Neural cell (in vitro differentiated cells): ENCODE data around the gene CDK6. TPM values are rescaled to one million over a fixed set of nuclear protein-coding genes. Genes with fewer than 3 reads are reported as not detected.

ENCODE experiments used
- H2AFZ ChIP-seq: fragments of 200-600, 300-800 bp; sonication (generic), shearing (Covaris generic); 2 replicates; pipeline ENCODE4 v1.6.0; 2014; ENCODE audit warnings: low read depth, mild to moderate bottlenecking, antibody characterized with exemption, low read length, moderate library complexity
- H3F3A ChIP-seq: fragments of 200-600 bp; shearing (Covaris generic); 2 replicates; pipeline ENCODE4 v1.6.1; 2016; ENCODE audit warnings: mild to moderate bottlenecking, moderate library complexity, mixed read lengths, antibody characterized with exemption, low read length; ENCODE audit not compliant: insufficient read depth, poor library complexity, severe bottlenecking
- H3K27ac ChIP-seq: fragments of 200-600, 300-800 bp; sonication (generic), shearing (Covaris generic); 2 replicates; pipeline ENCODE4 v1.5.1; 2014; ENCODE audit warnings: mild to moderate bottlenecking, low read length, moderate library complexity
- H3K27me3 ChIP-seq: fragments of 300-800, 200-600 bp; sonication (generic), shearing (Covaris generic); 2 replicates; pipeline ENCODE4 v1.6.0; 2014; ENCODE audit warnings: mild to moderate bottlenecking, low read depth, low read length, moderate library complexity; ENCODE audit not compliant: insufficient read depth
- H3K36me3 ChIP-seq: fragments of 300-800, 200-600 bp; sonication (generic), shearing (Covaris generic); 2 replicates; pipeline ENCODE4 v1.5.1; 2014; ENCODE audit warnings: mild to moderate bottlenecking, antibody characterized with exemption, low read length, moderate library complexity; ENCODE audit not compliant: insufficient read depth
- H3K4me2 ChIP-seq: fragments of 300-800, 200-600 bp; sonication (generic), shearing (Covaris generic); 2 replicates; pipeline ENCODE4 v1.6.0; 2014; ENCODE audit warnings: mild to moderate bottlenecking, low read length
- H3K4me3 ChIP-seq: fragments of 300-800, 200-600 bp; sonication (generic), shearing (Covaris generic); 2 replicates; pipeline ENCODE4 v1.5.1; 2014; ENCODE audit warnings: mild to moderate bottlenecking, low read length, moderate library complexity
- H3K79me2 ChIP-seq: fragments of 200-600 bp; shearing (Covaris generic); replicated peaks from 2 replicates; pipeline ENCODE4 v1.6.0; 2014; ENCODE audit warnings: mild to moderate bottlenecking, low read length, moderate library complexity; ENCODE audit not compliant: insufficient read depth
- H3K9ac ChIP-seq: fragments of 300-800, 200-600 bp; sonication (generic), shearing (Covaris generic); 2 replicates; pipeline ENCODE4 v1.6.1; 2016; ENCODE audit warnings: mild to moderate bottlenecking, low read length, mixed read lengths
- H3K9me2 ChIP-seq: fragments of 200-600 bp; shearing (Covaris generic); 2 replicates; pipeline ENCODE4 v1.6.1; 2016; ENCODE audit warnings: mild to moderate bottlenecking, low read length, mixed read lengths; ENCODE audit not compliant: insufficient read depth
- H3K9me3 ChIP-seq: fragments of 200-600, 300-800 bp; sonication (generic), shearing (Covaris generic); 2 replicates; pipeline ENCODE4 v1.6.1; 2016; ENCODE audit warnings: mild to moderate bottlenecking, mixed run types, low read length, moderate library complexity, mixed read lengths
- H4K20me1 ChIP-seq: fragments of 200-600 bp; shearing (Covaris generic); 2 replicates; pipeline ENCODE4 v1.6.1; 2016; ENCODE audit warnings: mild to moderate bottlenecking, mixed run types; ENCODE audit not compliant: insufficient read depth
- CTCF ChIP-seq: fragments of 450-650 bp; IDR thresholded peaks from 2 replicates; pipeline ENCODE4 v1.5.1; 2014; ENCODE audit warnings: antibody characterized with exemption, mild to moderate bottlenecking, moderate library complexity; ENCODE audit not compliant: poor library complexity, severe bottlenecking
- EP300 ChIP-seq: fragments of 450-650 bp; conservative IDR thresholded peaks from 2 replicates; pipeline ENCODE4 v1.6.1; 2014; ENCODE audit warnings: antibody characterized with exemption, mild to moderate bottlenecking, moderate library complexity; ENCODE audit not compliant: poor library complexity, severe bottlenecking
- EZH2 ChIP-seq: fragments of 200-600, 300-800 bp; shearing (Covaris generic), sonication (generic); IDR thresholded peaks from 2 replicates; pipeline ENCODE4 v1.6.1; 2014; ENCODE audit warnings: antibody characterized with exemption, low read length, borderline replicate concordance, mild to moderate bottlenecking; ENCODE audit not compliant: insufficient read depth, poor library complexity, severe bottlenecking
- MXI1 ChIP-seq: fragments of 450-650 bp; conservative IDR thresholded peaks from 2 replicates; pipeline ENCODE4 v1.6.1; 2014; ENCODE audit warnings: antibody characterized with exemption, mild to moderate bottlenecking; ENCODE audit not compliant: poor library complexity, severe bottlenecking
- POLR2AphosphoS5 ChIP-seq: IDR thresholded peaks from 2 replicates; pipeline ENCODE4 v1.6.1; 2012
- RAD21 ChIP-seq: fragments of 450-650 bp; conservative IDR thresholded peaks from 2 replicates; pipeline ENCODE4 v1.6.1; 2014; ENCODE audit warnings: antibody characterized with exemption, mild to moderate bottlenecking, moderate library complexity
- SMC3 ChIP-seq: fragments of 450-650 bp; conservative IDR thresholded peaks from 2 replicates; pipeline ENCODE4 v1.6.1; 2014; ENCODE audit warnings: antibody characterized with exemption, mild to moderate bottlenecking, moderate library complexity; ENCODE audit not compliant: poor library complexity
- TAF1 ChIP-seq: IDR thresholded peaks from 2 replicates; pipeline ENCODE4 v1.6.1; 2012; ENCODE audit warnings: low read depth
- polyA plus RNA-seq: library from polyadenylated mRNA; depleted of rRNA; stranded (reverse); fragments of >200 nt; gene quantifications from 2 replicates; pipeline ENCODE4 v1.2.3, GENCODE V29; 2014
- TF ChIP-seq, protein P1 (sequence below): IDR thresholded peaks from 2 replicates; pipeline ENCODE4 v1.6.1; 2012; ENCODE audit warnings: borderline replicate concordance

Gene CDK6
- polyA plus RNA-seq, 1 donor from 2014 or later: 4.1 TPM

- H2AFZ ChIP-seq: no peak overlapping the region
- no peaks in the 10 kb centered on the region for H3K9me3 ChIP-seq
- H3K4me2 ChIP-seq: no peak overlapping the region
- H3K27me3 ChIP-seq: no peaks in the 10 kb centered on the region
- H3K9me2 ChIP-seq: no peaks in the 10 kb centered on the region
- no peak overlapping the region for H3K9ac ChIP-seq
- no peaks in the 10 kb centered on the region for H3F3A ChIP-seq
- TF ChIP-seq, protein P1, sequence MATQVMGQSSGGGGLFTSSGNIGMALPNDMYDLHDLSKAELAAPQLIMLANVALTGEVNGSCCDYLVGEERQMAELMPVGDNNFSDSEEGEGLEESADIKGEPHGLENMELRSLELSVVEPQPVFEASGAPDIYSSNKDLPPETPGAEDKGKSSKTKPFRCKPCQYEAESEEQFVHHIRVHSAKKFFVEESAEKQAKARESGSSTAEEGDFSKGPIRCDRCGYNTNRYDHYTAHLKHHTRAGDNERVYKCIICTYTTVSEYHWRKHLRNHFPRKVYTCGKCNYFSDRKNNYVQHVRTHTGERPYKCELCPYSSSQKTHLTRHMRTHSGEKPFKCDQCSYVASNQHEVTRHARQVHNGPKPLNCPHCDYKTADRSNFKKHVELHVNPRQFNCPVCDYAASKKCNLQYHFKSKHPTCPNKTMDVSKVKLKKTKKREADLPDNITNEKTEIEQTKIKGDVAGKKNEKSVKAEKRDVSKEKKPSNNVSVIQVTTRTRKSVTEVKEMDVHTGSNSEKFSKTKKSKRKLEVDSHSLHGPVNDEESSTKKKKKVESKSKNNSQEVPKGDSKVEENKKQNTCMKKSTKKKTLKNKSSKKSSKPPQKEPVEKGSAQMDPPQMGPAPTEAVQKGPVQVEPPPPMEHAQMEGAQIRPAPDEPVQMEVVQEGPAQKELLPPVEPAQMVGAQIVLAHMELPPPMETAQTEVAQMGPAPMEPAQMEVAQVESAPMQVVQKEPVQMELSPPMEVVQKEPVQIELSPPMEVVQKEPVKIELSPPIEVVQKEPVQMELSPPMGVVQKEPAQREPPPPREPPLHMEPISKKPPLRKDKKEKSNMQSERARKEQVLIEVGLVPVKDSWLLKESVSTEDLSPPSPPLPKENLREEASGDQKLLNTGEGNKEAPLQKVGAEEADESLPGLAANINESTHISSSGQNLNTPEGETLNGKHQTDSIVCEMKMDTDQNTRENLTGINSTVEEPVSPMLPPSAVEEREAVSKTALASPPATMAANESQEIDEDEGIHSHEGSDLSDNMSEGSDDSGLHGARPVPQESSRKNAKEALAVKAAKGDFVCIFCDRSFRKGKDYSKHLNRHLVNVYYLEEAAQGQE: no peak
- no peak for TF ChIP-seq POLR2AphosphoS5
- no peak for TF ChIP-seq EP300
- no peak for TF ChIP-seq TAF1
- TF ChIP-seq EZH2: no peak
- TF ChIP-seq MXI1: no peak
- TF ChIP-seq SMC3: no peak
- no peak for TF ChIP-seq CTCF
- no peak for TF ChIP-seq RAD21
- H4K20me1 ChIP-seq: no peaks in the 10 kb centered on the region
- H3K27ac ChIP-seq: no peak overlapping the region
- no peaks in the 10 kb centered on the region for H3K79me2 ChIP-seq
- no peak overlapping the region for H3K4me3 ChIP-seq
- H3K36me3 ChIP-seq: no peaks in the 10 kb centered on the region
Measured at GRCh38 chr7:92634924-92635519, 201.4 kb downstream of the CDK6 start.

DNA sequence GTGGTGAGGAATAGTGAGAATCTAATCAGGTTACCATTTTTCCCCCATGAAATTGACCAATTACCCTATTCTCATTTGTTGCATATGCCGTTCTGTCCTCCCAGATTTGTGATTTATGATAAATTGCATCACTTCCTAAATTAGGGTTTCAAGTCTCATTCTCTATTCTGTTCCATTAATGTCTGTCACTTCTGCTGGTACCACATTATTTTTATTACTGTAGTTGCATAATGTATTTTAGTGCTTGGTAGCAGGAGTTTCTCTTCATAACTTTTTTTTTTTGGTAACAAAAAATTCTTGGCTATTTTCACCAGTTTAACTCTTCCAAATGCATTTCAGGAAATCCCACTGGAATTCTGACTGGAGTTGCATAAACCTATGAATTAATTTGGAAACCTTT, 202.2 kb downstream of the CDK6 start:
- no peaks in the 10 kb centered on the region for H3K79me2 ChIP-seq
- H2AFZ ChIP-seq: no peak overlapping the region
- no peaks in the 10 kb centered on the region for H3K9me3 ChIP-seq
- H3K4me2 ChIP-seq: no peak overlapping the region
- no peaks in the 10 kb centered on the region for H3K27me3 ChIP-seq
- H3K27ac ChIP-seq: no peak overlapping the region
- H3K4me3 ChIP-seq: no peak overlapping the region
- H3K9me2 ChIP-seq: no peaks in the 10 kb centered on the region
- no peaks in the 10 kb centered on the region for H3F3A ChIP-seq
- no peaks in the 10 kb centered on the region for H3K36me3 ChIP-seq
- no peak overlapping the region for H3K9ac ChIP-seq
- TF ChIP-seq, protein P1: no peak
- TF ChIP-seq POLR2AphosphoS5 (no peak), RAD21 (no peak), EZH2 (no peak), EP300 (no peak), CTCF (no peak), TAF1 (no peak), SMC3 (no peak), MXI1 (no peak)
- H4K20me1 ChIP-seq: no peaks in the 10 kb centered on the region
